Stimulated activated CD4-positive, alpha-beta T cell treated with anti-CD3 and anti-CD28 coated beads, Interleukin-12 subunit alpha, Interleukin-12 subunit beta, amount 100 ng/mL, for 48 hours (primary cell): Measurements from ENCODE around the gene INPP4A.
A peak's percentile ranks its signal among the peaks of the same experiment; 100 is the strongest.

Source experiments
- DNase-seq, 3 donors: peaks; one replicate each; pipeline ENCODE4 v3.0.0-alpha.2; 2020; ENCODE audit warnings: low read depth in 2 of 3, low spot score in 1 of 3

INPP4A gene

DNA sequence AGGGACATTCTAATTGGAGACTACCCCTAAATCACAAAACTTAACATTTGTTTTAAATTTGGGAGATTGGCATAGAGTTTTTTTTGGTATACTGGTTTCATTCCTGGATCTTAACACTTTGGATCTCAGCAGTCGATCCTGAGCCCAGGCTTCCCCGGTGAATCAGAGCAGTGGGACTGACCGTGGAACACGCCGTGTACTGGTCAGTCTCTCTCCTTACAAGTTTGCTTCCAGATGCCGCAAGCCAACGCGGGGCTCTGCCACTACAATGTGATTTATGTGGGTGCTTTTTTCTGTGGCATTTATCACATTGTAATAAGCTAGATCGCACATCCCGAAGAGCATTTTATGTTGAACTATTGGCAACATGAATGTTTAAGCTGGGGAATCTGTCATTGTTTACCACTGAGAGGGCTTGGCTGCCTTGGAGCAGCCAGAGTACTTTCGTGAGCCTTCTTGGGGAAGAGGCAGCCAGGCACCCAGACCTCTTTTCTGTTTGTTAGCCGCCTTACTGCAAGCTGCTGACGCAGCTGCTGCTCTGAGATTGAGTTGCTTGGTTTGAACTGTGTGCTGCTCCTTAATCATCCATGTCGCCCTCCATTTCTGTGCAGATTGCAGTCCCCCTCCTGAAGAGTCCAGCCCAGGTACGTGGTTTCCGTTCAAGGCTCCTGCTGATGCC is 114.3 kb downstream of the INPP4A start:
- no peak for DNase-seq

DNA sequence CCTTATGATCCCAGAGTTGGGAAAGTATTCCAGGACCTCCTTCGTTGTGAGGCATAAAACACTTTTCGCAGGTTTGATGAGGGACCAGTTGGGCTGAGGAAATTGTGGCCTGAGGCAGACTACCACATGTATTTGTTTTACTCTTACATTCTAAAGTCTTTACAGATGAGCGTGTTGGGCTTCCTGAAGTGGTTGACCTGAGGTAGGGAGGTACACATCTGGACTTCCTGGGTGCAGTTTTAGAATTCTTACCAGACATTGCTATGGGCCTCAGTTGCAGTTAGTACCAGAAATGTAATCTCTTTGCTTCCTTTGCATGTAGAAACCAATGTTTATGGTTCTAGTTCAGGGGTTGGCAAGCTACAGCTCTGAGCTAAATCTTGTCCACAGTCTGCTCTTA is 114.9 kb downstream of the INPP4A start:
- DNase-seq: no peak

DNA sequence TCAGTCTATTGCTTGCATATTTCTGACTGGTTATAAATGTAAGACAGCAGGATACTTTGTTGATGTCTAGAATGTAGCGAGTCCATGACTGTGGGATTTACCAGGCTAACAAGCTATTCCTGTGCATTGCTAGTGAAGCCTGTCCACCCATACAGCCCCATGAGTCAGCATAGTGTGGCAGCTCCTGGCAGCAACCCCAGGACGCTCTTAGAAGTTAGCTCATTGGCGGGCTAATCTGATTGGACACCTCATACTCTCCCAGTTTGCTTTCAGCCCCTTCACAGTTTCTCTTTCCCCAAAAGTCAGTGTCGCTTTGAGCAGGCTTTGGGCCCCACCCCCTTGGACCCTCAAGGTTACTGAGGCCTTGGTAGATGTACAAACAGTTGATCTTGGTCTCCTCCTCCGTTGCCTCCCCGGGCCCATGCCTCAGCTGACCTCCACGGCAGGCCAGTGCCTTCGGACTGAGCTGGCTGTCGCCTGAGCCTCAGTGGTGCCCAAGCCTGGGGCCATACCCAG is 115.7 kb downstream of the INPP4A start:
- DNase-seq: no peak

DNA sequence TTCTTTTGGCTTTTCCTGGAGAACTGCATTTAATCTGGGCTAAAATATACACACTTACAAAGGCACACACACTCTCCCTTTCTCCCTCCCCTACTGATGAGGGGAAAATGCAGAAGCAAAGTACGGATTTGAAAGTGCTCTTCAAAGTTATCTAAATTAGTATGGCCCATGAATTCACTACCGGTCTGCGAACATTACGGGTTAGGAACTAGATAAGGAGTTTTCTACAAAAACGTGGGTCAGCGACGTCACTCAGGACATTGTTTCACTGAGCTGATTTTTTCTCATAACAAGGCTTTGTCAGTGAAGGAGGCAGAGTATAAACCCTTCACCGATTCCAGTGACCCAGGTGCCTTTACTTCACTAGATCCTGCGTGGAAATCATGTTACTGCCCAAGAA is 116.4 kb downstream of the INPP4A start:
- DNase-seq: no peak

- no peak for DNase-seq
Measured at GRCh38 chr2:98561902-98562695, 117.4 kb downstream of the INPP4A start.

DNA sequence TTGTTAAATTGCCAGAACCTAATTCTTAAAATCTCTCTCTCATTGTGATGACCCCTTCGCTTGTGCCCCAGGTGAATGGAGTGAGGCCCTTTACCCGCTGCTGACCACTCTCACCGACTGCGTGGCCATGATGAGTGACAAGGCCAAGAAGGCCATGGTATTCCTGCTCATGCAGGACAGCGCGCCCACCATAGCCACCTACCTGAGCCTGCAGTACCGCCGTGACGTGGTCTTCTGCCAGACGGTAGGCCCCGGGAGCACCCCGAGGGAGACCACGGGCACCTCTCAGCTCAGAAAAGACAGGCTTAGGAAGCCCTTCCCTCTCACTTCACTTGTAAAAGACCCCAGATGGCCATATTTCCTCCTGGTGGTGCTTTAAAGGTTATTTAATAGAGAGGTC is 118.7 kb downstream of the INPP4A start:
- no peak for DNase-seq

DNA sequence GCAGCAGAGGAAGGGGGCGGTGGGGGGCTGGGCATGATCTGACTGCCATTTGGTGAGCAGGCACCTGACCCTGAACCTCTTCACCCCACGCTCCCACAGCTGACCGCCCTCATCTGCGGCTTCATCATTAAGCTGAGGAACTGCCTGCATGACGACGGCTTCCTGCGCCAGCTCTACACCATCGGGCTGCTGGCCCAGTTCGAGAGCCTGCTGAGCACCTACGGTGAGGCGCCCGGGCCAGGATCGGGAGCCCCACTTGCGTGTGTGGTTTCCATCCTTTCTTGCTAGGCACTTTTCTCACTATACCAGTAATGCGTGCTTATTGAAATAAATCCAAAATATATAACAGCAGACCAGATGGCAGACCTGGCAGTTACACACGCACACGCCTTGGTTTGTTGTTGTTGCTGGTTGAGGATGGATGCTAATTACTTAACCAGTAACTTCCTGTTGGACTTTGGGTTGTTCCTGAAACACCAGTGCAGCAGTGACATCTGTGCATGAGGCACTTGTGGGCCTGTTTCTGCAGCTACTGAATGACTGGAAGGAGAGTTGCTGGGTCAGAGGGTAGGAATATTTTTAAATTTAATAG is 120.0 kb downstream of the INPP4A start:
- no peak for DNase-seq

DNA sequence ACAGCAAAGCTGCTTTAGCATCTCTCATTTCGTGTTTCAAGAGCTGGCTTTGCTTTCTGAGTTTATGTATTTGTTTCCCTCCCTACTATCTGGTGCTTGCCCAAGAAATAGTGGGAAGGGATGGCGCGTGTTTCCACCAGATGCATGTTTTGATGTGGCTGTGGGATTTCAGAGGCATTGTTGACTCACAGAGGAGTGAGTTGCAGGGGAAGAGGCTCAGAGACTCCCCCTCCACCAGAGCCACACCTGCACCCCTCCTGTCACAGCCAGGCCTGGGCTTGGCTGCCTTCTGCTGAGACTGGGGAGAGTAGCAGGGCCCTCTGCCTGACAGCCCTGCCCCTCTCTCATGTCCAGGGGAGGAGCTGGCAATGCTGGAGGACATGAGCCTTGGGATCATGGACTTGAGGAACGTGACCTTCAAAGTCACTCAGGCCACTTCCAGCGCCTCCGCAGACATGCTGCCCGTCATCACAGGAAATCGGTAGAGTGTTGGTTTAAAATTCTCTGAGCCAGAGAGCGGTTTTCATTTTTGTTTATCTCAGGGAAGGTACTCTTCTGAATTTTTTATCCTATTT is 120.7 kb downstream of the INPP4A start:
- DNase-seq: no peak

- no peak for DNase-seq
Measured at GRCh38 chr2:98565941-98566340, 121.3 kb downstream of the INPP4A start.

- DNase-seq: no peak
Measured at GRCh38 chr2:98568161-98568956, 123.7 kb downstream of the INPP4A start.

- DNase-seq: peak; percentile 60 to 71 (median 68)
Measured at GRCh38 chr2:98569197-98569793, 124.6 kb downstream of the INPP4A start.

DNA sequence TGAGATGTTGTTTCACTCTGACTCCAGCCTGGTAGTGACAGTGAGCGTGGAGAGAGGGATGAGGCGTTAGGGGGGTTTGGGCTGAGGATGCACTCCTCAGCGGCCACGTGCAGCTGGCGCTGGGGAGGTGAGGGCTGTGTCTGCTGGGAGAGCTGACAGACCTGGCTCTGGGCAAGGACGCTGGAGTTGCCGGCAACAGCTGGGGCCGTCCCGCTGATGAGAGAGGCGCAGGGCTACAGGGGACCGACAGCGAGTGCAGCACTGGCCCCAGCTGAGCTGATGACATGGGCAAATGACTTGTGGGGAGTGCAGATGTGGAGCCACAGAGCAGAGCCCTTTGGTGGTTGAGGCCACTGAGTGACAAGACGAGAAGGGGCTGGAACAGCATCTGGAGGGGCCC is 125.3 kb downstream of the INPP4A start:
- no peak for DNase-seq

DNA sequence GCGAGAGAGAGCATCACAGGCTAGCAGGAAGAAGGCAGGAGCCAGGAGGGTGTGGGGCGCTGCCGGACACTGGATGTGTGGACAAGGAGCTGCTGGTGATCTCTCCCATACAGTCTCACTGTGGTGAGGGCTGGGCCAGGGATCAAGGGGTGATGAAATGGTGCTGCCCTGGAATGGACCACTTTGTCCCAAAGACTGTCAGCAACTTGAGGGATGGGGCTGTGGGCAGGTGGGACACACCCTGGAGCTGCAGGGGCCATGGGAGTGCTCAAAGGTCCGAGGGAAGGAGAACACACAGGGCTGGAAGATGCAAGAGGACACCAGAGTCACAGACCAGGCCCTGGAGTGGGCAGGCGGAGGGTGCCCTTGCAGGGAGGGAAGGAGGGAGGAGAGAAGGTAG is 125.7 kb downstream of the INPP4A start:
- DNase-seq: no peak

GRCh38 chr2:98571121-98571701 is 126.6 kb downstream of the INPP4A start:
- no peak for DNase-seq

DNA sequence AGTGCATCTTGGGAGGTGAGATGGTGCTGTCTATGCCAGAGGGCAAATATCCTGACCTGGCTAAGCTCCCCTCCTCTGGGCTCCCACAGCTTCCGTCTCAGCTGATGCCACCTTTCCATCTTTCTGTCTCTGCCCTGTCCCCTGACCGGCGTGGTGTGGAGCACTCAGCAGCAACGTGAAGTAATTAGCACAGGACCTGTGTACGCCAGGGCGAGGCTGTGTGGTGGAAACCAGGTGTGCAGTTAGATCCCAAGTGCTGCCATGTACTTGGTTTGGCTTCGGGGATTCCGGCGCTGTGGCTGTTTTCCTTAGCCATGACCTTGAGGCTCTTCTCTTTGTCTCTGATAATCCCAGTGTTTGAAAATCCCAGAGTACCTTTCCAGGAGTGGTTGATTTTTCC is 127.1 kb downstream of the INPP4A start:
- DNase-seq: no peak

DNA sequence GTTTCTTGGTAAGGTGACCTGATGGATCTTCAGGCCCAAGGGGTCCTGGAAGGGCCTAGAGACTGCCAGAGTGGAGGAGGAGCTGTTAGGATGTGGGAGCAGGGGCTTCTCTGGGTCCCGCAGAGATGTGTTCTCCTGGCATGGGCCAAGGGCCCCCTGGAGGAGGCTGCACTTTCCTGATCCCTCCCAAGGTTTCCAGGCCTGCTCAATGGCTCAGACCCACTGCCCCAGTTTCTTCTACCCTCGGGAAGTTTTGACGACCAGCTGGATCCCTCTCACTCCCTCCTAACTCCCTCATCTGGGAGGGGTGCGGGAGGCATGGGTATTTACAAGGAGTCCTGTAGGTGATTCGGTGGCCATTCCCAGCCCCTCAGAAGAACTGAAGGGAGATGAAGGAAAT is 127.6 kb downstream of the INPP4A start:
- no peak for DNase-seq

DNA sequence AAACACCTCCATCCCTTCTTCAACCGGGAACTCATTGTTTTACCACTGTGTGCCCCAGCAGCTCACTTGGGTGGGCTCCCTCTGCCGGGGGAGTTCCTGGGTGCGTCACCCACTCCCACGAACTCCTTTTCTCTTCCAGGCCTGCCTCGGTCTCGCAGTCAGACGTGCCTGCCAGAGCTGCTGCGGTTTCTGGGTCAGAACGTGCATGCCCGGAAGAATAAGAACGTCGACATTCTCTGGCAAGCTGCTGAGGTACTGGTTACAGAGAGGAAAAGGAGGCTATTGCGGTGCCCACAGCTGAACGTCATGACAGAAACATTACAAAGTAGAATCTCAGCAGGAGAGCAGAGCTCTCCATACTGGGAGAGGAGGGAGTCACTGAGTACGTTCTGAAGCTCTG is 128.0 kb downstream of the INPP4A start:
- no peak for DNase-seq

GRCh38 chr2:98573426-98573825 is 128.8 kb downstream of the INPP4A start:
- DNase-seq: no peak

GRCh38 chr2:98576666-98577312 is 132.1 kb downstream of the INPP4A start:
- no peak for DNase-seq

DNA sequence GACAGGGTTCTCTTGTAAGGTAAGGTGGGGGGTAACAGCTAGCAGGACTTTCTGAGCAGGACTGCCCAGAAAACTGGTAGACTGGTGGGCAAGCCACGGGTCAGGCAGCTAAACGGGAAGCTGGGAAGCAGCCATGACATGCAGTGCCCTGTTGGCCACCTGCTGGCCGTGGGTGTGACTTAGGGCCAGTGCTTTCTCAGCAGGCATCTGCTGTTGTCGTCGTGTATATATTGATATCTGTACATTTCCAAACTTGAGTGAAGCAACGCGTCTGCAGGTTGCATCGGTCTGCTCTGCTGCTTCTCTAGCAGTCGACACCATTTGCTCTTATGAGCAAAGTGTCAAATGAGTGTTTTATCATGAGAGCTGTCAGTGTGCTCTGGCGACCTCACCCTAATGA is 132.7 kb downstream of the INPP4A start:
- no peak for DNase-seq
